HG03342 (cell line): ENCODE data around the gene TOMT.

ENCODE experiments used
- ATAC-seq: cut with Tn5 transposase; IDR thresholded peaks from one replicate; pipeline ENCODE4 v1.9.1; 2021; ENCODE audit warnings: mild to moderate bottlenecking, moderate library complexity; ENCODE audit not compliant: unreplicated experiment

TOMT gene

GRCh38 chr11:72105888-72106287, at the start of gene TOMT:
Gene TOMT (plus strand): TSS chr11:72105924. CDS start chr11:72105952, 28 bp downstream.
- no peak for ATAC-seq

- no peak for ATAC-seq
Measured at GRCh38 chr11:72058416-72059034, 47.2 kb upstream of the TOMT start.

- no peak for ATAC-seq
Measured at GRCh38 chr11:72061739-72062396, 43.9 kb upstream of the TOMT start.

GRCh38 chr11:72066855-72067254, 38.9 kb upstream of the TOMT start:
- no peak for ATAC-seq

GRCh38 chr11:72067266-72067665, 38.5 kb upstream of the TOMT start:
- ATAC-seq = no peak

- ATAC-seq = no peak
Measured at GRCh38 chr11:72067676-72068075, 38.0 kb upstream of the TOMT start.

GRCh38 chr11:72069200-72069599, 36.5 kb upstream of the TOMT start:
- no peak for ATAC-seq

- ATAC-seq = no peak
Measured at GRCh38 chr11:72069787-72070251, 35.9 kb upstream of the TOMT start.

- ATAC-seq = no peak
Measured at GRCh38 chr11:72070491-72070890, 35.2 kb upstream of the TOMT start.

GRCh38 chr11:72072348-72072747, 33.4 kb upstream of the TOMT start:
- no peak for ATAC-seq

- ATAC-seq = no peak
Measured at GRCh38 chr11:72075109-72075508, 30.6 kb upstream of the TOMT start.

- ATAC-seq = no peak
Measured at GRCh38 chr11:72075756-72076155, 30.0 kb upstream of the TOMT start.

GRCh38 chr11:72078477-72078876, 27.2 kb upstream of the TOMT start:
- no peak for ATAC-seq

- ATAC-seq = no peak
Measured at GRCh38 chr11:72079819-72080325, 25.9 kb upstream of the TOMT start.

- peak; percentile 84 for ATAC-seq
Measured at GRCh38 chr11:72080326-72081183, 25.2 kb upstream of the TOMT start, which contains the start of the genes LRRC51 and NUMA1. Gene LRRC51 (plus strand): TSS chr11:72080850. CDS start chr11:72089084, 8,234 bp downstream. Gene NUMA1 (minus strand): TSS chr11:72080542. CDS start chr11:72035943, 44,599 bp downstream.

GRCh38 chr11:72081184-72081644, 24.5 kb upstream of the TOMT start:
- ATAC-seq = no peak

- ATAC-seq = no peak
Measured at GRCh38 chr11:72081821-72082453, 23.8 kb upstream of the TOMT start.

GRCh38 chr11:72083414-72083813, 22.3 kb upstream of the TOMT start:
- no peak for ATAC-seq

- ATAC-seq = no peak
Measured at GRCh38 chr11:72084076-72084475, 21.6 kb upstream of the TOMT start.

GRCh38 chr11:72084965-72085364, 20.8 kb upstream of the TOMT start:
- no peak for ATAC-seq
